ENCODE measurements around the gene MLIP.
A peak's percentile ranks its signal among the peaks of the same experiment; 100 is the strongest.

The MLIP gene

DNA sequence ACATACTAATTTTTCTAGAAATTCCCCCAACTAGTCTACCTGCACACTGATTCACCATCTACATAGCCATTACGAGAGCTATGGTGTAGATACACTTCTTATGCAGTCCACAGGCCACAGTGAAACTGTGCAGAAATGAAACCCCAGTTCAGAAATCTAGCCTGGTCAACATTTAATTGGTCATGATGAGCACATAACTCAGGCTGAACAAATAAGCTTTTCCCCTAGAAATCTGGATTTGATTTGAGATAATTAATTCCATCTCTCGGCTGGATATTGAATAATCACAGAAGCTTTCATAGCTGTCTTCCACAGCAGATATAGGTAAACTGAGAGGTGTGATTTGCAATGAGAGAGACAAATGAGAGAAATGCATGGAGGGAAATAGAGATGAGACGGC, 174.4 kb downstream of the MLIP start:
- no peak for DNase-seq (ENCODE audit: low read depth)

DNA sequence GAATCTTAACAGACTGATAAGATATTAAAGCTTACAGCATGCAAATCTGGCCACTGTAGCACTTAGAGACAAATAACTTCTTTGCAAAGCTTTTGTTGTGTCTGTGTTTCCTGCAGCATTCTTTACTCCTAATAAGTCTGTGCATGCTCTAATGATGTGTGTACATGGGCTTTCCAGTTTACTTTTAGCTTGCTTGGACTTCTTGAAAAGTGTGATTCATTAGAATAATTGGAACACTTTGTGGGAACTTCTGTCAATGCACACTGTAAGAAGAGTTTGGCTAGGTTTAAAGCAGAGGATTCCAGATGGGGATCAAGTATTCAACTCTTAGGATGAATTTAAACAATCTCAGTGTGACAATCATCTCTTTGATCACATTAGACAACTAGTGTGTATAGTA, 174.9 kb downstream of the MLIP start:
- DNase-seq (ENCODE audit: low read depth) = peak; percentile 6

DNA sequence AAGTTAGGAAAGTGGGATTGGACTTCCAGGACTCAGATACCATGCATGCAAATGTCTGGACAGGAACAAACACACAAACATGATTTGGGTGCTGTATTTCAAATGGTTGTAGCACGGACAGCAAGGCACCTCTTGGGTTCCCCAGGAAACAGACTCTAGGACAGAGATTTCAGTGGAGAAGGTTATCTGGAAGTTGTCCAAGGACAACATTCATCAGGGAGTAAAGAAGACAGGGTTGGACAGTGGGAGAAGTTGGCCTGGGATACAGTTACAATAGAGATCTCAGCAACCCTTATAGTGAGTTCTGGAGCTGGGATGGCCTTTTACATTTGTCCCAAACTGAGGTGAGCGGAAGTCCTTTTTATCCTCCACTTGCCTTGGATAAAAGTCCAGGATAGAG, 177.2 kb downstream of the MLIP start:
- DNase-seq (ENCODE audit: low read depth) = no peak

DNA sequence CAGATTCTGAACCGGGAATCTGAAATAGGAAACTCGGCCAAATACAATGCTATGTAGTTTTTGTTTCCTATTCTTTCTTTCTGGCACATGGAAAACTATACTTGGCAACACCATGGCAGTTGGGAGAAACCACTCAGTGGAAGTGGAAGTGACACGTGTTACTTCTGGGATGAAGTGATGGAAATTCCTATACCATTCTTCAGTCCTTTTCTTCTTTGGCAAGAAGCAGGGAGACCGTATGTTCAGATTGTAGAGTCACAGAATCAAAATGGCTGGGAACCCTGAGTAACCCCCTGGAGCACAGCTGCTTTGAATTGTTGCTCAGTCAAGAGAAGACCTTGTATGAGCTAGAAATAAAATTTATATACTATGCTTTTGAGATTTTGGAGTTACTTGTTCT, 178.2 kb downstream of the MLIP start:
- DNase-seq (ENCODE audit: low read depth) = no peak

DNA sequence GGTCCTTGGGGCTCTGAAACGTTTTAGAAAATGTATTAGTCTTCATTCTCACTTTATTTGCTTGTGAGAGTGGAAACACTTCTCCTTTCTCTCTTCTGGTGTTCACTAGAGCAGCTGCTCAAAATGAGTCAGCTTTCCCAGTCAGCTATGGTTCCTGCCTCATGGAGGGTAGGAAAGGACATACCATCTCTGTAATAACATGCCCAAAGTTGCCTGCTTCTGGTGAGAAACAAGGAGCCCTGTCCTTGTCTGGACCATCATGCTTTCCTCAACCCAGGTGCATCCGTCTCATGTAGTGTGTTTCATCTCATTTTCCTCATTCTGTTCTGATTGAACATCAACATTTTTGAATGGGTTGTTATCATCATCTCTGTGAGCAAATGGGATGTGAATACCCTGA, 179.9 kb downstream of the MLIP start:
- DNase-seq (ENCODE audit: low read depth) = peak; percentile 46

DNA sequence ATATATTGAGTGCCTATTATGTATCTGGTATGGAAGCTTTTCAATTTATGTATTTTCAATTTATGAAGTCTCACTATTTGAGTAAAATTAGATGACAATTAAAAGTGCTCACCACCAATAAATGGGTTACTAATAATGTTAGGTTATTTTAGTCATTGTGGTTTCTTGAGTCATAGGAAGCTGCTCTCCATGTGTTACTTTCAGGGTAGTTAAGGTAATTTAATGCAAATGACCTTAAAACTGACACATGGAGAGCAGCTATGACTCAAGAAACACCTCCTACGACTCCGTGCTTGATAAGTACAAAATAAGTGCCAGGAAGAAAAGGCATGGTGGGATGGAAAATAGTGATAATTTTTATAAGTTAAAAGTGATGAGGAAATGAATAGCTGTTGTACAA, 180.5 kb downstream of the MLIP start:
- peak; percentile 70 for DNase-seq (ENCODE audit: low read depth)

DNA sequence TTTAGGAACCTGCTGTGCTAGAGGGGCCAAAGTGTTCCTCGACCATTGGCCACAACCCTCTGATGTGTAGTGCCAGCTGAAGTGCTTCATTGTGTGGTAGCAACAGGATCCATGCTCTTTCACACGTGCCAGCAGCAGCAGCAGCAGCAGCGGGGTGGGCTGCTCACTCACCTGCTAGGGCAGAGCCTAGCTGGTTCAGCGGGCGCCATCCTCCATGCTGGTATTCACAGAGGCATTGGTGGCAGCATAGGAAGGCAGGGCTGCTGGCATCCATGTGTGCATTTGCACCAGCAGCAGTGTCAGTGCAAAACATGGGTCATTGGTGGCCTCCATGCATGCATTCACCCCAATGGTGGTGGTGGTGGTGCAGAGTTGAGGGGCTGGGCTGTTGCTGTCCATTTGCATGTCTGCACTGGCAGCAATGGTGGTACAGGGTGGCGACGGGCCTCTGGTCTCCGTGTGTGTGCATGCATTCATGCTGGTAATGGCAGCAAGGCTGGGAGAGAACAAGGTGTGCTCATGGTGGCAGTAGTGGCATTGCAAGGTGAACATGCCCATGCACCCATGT, 183.8 kb downstream of the MLIP start:
- DNase-seq (ENCODE audit: low read depth) = no peak

DNA sequence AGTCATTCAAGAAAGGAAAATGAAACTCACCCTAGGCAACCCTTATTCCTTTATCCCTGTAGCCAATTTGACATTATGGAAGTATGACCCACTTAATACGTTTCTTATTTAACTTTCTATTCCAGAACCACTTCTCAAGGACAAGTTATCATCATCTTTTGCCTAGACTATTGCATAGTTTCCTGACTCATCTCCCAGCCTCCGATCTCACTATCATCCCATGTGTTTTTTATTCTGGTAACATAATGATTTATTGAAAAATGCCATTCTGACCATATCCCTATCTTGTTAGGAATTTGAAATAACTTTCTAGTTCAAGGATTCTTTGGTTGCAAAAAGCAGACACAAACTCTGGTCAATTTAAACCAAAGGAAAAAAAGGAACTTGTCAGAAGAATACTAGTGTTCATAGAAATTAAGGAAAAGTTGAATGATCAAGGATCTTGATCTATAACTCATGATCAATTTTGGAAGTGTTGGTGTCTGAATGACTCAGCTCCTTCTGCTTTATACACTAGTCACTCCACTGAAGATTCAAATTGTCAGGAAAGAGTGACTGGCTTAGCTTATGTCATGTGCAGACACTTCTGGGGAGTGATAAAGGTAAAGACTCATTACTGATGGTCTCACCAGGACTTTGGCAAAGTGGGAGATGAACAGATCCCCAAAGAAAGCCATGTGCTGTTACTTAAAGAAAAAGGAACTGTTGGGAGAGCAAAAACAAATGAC, 188.5 kb downstream of the MLIP start:
- DNase-seq (ENCODE audit: low read depth) = peak; percentile 90

DNA sequence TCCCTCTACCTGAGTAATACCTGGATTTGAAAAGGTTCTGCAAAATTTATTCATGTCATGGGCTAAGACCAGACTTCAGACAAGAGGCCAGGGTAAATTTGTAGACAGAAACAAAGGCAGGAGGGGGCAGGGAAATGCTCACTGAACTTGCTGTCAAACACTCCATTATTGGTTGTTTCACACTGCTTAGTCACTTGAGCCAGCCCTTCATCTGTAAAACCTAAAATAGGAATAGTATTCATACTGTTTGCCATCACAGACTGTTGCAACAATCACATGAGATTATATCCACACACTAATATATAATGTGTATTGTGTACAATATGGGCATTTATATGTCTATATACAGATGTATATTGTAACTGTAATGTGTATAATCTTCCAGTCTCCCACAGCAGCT, 190.5 kb downstream of the MLIP start:
- DNase-seq (ENCODE audit: low read depth) = no peak

DNA sequence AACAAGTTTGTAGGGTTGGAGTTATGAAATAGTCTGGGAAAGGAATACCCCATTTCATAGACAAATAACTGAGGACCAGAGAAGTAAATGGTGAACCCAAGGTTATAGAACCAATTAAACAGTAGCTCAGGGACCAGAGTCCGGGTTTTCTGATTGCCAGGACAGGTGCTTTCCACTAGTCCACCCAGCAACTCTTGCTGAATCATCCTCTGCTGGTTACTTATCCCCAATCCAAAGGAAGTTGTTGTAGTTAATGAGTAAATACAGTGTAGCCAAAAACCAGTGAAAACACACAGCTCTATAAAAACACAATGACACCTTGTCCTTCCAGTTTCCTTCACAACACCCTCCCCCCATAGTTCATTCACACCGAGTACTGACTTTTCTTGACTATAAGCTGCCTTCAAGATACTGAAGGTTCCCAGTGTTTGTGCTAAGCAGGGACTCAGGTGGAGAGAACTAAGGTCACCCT, 196.2 kb downstream of the MLIP start:
- DNase-seq (ENCODE audit: low read depth) = no peak

DNA sequence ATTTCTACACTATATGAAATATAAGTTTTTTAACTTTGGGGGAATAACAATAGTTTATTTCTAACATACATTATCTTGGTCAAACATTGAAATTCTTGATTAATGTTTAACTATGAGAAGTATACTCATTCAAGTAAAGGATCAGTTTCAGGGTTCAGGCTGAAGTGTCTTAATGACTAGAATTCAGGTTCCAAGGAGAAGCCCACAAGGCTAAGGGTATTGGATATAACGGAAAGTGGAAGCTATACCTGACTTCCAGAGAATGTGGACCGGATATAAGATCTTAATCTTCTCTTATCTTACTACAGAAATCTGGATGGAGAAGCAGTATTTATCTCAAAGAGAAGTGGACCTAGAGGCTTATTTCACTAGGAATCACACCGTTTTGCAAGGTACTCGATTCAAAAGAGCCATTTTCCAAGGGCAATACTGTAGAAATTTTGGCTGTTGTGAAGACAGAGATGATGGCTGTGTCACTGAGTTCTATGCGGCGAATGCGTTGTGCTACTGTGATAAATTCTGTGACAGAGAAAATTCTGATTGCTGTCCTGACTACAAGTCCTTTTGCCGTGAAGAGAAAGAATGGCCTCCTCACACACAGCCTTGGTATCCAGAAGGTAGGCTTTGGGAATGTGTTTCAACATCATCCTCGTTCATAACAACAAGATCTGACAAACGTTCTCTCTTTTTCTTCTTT, 197.2 kb downstream of the MLIP start, which contains the start of gene TINAG:
Gene TINAG, plus strand, starts transcription at position 153 of the 697 bp plus-strand sequence. Its CDS starts 110 bp downstream, at position 263.
- DNase-seq (ENCODE audit: low read depth) = no peak

DNA sequence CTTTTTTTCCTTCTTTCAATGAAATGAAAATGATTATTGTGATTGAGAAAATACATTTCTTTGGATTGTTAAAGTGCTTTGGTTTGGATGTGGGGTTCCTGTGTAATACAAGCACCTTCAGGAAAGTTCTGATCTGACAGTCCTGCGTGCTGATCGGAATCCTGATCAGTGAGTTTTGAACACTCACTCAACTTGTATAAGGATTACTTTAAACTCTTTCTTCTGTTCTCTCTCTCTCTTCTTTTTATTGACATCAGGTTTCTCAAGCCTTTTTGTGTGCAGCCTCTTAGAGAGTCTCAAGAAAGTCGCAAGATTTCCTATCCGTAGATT, 197.7 kb downstream of the MLIP start:
- no peak for DNase-seq (ENCODE audit: low read depth)

DNA sequence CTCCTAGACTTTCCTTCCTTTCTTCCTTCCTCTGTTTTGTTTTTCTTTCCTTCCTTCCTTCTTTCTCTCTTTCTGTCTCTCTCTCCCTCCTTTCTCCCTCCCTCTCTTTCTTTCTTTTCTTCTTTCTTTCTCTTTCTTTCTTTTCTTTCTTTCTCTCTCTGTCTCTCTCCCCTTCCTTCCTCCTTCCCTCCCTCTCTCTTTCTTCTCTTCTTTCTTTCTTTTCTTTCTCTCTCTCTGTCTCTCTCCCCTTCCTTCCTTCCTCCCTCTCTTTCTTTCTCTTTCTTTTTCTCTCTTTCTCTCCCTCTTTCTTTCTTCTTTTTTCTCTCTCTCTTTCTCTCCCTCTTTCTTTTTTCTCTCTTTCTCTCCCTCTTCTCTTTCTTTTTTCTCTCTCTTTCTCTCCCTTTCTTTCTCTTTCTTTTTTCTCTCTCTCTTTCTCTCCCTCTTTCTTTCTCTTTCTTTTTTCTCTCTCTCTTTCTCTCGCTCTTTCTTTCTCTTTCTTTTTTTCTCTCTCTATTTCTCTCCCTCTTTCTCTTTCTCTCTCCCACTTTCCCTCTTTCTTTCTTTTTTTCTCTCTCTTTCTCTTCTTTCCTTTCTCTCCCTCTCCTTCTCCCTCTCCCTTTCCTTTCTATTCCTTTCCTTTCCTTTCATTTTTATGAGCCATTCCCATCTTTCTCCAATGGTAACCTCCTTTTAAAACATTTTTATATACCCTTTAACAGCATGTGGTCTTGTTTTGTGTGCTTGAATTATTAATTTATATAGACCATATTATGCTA, 199.3 kb downstream of the MLIP start:
- DNase-seq (ENCODE audit: low read depth) = no peak

DNA sequence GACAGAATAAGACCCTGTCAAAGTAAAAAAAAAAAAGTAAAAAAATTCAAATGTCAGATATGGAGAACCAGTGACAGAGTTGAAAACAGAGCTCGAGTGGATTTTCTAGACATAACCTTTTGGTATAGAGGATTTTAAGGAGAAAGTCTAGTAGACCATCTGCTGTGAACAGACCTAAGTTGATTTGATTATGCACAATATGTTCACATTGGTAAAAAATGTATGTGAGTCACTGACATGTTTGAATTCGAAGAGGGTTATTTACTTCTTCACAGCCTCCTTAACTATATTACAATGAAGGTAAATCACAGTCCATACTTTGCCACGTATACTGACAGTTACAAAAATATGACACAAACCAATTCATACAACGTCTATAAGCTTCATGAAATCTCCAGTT, 204.4 kb downstream of the MLIP start:
- DNase-seq (ENCODE audit: low read depth) = no peak

Measured in amniotic epithelial cell (primary cell).